ENCODE measurements around the gene ZBED4. TPM values are rescaled to one million over a fixed set of nuclear protein-coding genes. Genes with fewer than 3 reads are reported as not detected.
A peak's percentile ranks its signal among the peaks of the same experiment; 100 is the strongest.

The ZBED4 gene
- total and polyA plus RNA-seq, 8 donors = 12.8 to 19.8 (median 15.1) TPM

DNA sequence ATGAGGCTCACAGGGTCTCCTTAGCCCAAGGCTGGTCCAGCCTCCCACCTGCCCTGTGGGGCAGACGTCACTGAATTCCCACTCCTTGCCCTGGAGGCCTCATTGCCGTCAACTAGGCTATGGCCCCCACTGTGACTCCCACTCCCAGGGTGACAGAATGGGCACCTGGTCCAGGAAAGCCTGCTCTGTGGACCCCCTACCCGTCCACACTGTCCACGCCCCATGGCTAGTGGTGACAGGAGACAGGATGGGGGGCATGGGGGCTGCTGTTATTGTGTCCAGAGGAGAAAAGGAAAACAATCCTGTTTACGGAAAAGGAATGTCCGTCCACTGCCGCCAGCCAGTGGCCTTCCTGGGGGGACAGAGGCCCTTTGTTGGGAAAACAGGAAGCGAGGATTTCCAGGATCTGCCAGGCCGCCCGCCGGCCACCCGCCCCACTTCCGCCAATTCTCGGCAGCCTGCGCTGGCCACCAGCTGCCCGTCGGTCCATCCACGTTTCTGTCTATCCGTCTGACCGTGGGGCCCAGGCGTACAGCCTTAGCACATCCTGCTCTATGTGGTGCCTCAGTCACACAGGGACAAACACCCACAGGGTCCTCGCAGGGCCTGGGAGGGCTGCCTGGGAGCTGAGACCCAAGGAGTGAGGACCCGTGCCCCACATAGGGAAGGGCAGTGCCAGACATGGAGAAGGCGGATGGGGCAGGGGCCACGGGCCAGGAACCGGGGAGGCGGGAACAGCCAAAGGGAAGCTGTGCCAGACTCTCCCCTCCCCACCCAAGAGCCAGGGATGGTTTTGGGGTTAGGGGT lies 84.3 kb downstream of the ZBED4 start:
- no peaks in the 10 kb centered on the region for H3K36me3 ChIP-seq
- no peaks in the 10 kb centered on the region for H3K9me3 ChIP-seq
- intact Hi-C loops (cut with DNase I) = no loop called here
- H3K4me3 ChIP-seq = no peak overlapping the region
- ATAC-seq (no peak), DNase-seq (no peak)
- peaks cover 24 to 55% of the 10 kb centered on the region in 2 donors for H3K4me1 ChIP-seq
- H3K27me3 ChIP-seq = no peaks in the 10 kb centered on the region
- H3K27ac ChIP-seq = peak overlapping the region; percentile 39 to 99
- TF ChIP-seq, protein P1, sequence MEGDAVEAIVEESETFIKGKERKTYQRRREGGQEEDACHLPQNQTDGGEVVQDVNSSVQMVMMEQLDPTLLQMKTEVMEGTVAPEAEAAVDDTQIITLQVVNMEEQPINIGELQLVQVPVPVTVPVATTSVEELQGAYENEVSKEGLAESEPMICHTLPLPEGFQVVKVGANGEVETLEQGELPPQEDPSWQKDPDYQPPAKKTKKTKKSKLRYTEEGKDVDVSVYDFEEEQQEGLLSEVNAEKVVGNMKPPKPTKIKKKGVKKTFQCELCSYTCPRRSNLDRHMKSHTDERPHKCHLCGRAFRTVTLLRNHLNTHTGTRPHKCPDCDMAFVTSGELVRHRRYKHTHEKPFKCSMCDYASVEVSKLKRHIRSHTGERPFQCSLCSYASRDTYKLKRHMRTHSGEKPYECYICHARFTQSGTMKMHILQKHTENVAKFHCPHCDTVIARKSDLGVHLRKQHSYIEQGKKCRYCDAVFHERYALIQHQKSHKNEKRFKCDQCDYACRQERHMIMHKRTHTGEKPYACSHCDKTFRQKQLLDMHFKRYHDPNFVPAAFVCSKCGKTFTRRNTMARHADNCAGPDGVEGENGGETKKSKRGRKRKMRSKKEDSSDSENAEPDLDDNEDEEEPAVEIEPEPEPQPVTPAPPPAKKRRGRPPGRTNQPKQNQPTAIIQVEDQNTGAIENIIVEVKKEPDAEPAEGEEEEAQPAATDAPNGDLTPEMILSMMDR (IDR thresholded peaks at IDR 0.05) = no peak

DNA sequence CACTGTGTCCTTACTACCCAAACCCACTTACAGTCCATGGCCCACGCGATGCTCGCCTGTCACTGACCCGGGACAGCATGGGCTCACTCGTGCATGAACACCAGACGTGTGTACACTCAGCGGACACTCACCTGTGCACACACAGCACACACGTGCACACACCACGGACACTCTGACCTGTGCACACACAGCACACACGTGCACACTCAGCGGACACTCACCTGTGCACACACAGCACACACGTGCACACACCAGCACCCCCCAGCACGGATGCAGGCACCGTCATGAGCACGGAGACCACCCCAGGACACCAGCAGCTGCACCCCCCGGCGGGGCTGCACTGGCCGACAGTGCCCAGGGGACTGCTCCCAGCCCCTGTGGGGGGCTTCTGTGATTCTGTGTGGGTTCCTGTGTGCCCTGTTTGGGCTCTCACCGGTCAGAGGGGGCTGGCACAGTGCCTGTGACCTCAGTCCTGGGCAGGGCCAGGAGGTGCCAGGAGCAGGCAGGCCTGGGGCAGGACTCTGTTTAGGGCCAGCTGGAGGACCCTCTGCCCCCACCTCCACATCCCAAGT lies 85.0 kb downstream of the ZBED4 start:
- Histone ChIP-seq H3K36me3 (no peaks in the 10 kb centered on the region), H3K9me3 (no peaks in the 10 kb centered on the region), H3K27ac (peak overlapping the region; percentile 13 to 99), H3K4me1 (peaks cover 17 to 49% of the 10 kb centered on the region in 2 donors), H3K27me3 (no peaks in the 10 kb centered on the region), H3K4me3 (no peak overlapping the region)
- ATAC-seq (no peak), DNase-seq (no peak)
- TF ChIP-seq, protein P1 (IDR thresholded peaks at IDR 0.05) = no peak
- intact Hi-C loops (cut with DNase I) = no loop called here

Other genes starting within 250 kb of the ZBED4 start
- gene BRD1, start 26.0 kb upstream of the ZBED4 start, total RNA-seq = 10 to 100 TPM; 27.4 to 32.4 TPM
- gene BRD1, start 26.0 kb upstream of the ZBED4 start, polyA plus RNA-seq (ENCODE audit: insufficient read length in 6 of 6) = 10 to 100 TPM; 34.9 to 50.3 (median 39.4) TPM
- 10 to 100 TPM; 29.4 to 35.2 TPM for gene ALG12, start 64.6 kb downstream of the ZBED4 start, total RNA-seq
- 10 to 100 TPM; 16.4 to 32.6 (median 23.7) TPM for gene ALG12, start 64.6 kb downstream of the ZBED4 start, polyA plus RNA-seq (ENCODE audit: insufficient read length in 6 of 6)
- gene CRELD2, start 64.8 kb downstream of the ZBED4 start, total RNA-seq = 10 to 100 TPM; 59.7 to 79.7 TPM
- 10 to 100 TPM; 28.5 to 43.1 (median 31.7) TPM for gene CRELD2, start 64.8 kb downstream of the ZBED4 start, polyA plus RNA-seq (ENCODE audit: insufficient read length in 6 of 6)
- gene PIM3, start 106.9 kb downstream of the ZBED4 start, total RNA-seq = 100 to 1,000 TPM in 1 of 2 donors, 10 to 100 TPM in 1; 80.6 to 129 TPM
- gene PIM3, start 106.9 kb downstream of the ZBED4 start, polyA plus RNA-seq (ENCODE audit: insufficient read length in 6 of 6) = 10 to 100 TPM; 21.3 to 40.4 (median 30.0) TPM
- not detected for gene IL17REL, start 158.9 kb downstream of the ZBED4 start, total RNA-seq
- gene IL17REL, start 158.9 kb downstream of the ZBED4 start, polyA plus RNA-seq (ENCODE audit: insufficient read length in 6 of 6) = under 1 TPM in 5 of 6 donors, not detected in 1; 0.06 to 0.17 (median 0.07) TPM
- not detected for gene TTLL8, start 204.5 kb downstream of the ZBED4 start, total RNA-seq
- not detected for gene TTLL8, start 204.5 kb downstream of the ZBED4 start, polyA plus RNA-seq (ENCODE audit: insufficient read length in 6 of 6)
- gene MLC1, start 231.6 kb downstream of the ZBED4 start, total RNA-seq = 1 to 10 TPM in 1 of 2 donors, under 1 TPM in 1; 0.39 to 2.9 TPM
- gene MLC1, start 231.6 kb downstream of the ZBED4 start, polyA plus RNA-seq (ENCODE audit: insufficient read length in 6 of 6) = 1 to 10 TPM; 1.5 to 3.0 (median 2.1) TPM
- gene MOV10L1, start 236.2 kb downstream of the ZBED4 start, total RNA-seq = 1 to 10 TPM in 1 of 2 donors, under 1 TPM in 1; 0.37 to 1.7 TPM
- 1 to 10 TPM; 1.7 to 4.7 (median 2.7) TPM for gene MOV10L1, start 236.2 kb downstream of the ZBED4 start, polyA plus RNA-seq (ENCODE audit: insufficient read length in 6 of 6)